Embryonic facial prominence (tissue), 1 donor: ENCODE results near the gene TXNDC9.
"Not testable (repeated sequence)": the region's sequence is repeated elsewhere in the genome, so short reads cannot be mapped to it uniquely, and the experiment has no call there.

ENCODE experiments used
- DNase-seq: peaks from one replicate; pipeline ENCODE4 v3.0.0-alpha.2; 2016; ENCODE audit errors: extremely low spot score

Gene TXNDC9

GRCh38 chr2:99335911-99336803, at the start of gene TXNDC9:
TXNDC9 (minus strand) TSS chr2:99336333; CDS start chr2:99333210, 3,123 bp downstream.
- peak; percentile 99 for DNase-seq

GRCh38 chr2:99382143-99382542, 46.0 kb upstream of the TXNDC9 start:
- DNase-seq = no peak

GRCh38 chr2:99380376-99381010, 44.4 kb upstream of the TXNDC9 start:
- no peak for DNase-seq

GRCh38 chr2:99377879-99378278, 41.7 kb upstream of the TXNDC9 start:
- no peak for DNase-seq

- no peak for DNase-seq
Observed at GRCh38 chr2:99376254-99376864, 40.2 kb upstream of the TXNDC9 start.

GRCh38 chr2:99374747-99375146, 38.6 kb upstream of the TXNDC9 start:
- DNase-seq = no peak

- DNase-seq = no peak
Observed at GRCh38 chr2:99373144-99373543, 37.0 kb upstream of the TXNDC9 start.

- DNase-seq = not testable (repeated sequence)
Observed at GRCh38 chr2:99368854-99369253, 32.7 kb upstream of the TXNDC9 start.

GRCh38 chr2:99365661-99366060, 29.5 kb upstream of the TXNDC9 start:
- no peak for DNase-seq

GRCh38 chr2:99356853-99357252, 20.7 kb upstream of the TXNDC9 start:
- no peak for DNase-seq

GRCh38 chr2:99354825-99355224, 18.7 kb upstream of the TXNDC9 start:
- not testable (repeated sequence) for DNase-seq

- no peak for DNase-seq
Observed at GRCh38 chr2:99354070-99354469, 17.9 kb upstream of the TXNDC9 start.

GRCh38 chr2:99350194-99350593, 14.1 kb upstream of the TXNDC9 start:
- DNase-seq = no peak

GRCh38 chr2:99348173-99348572, 12.0 kb upstream of the TXNDC9 start:
- DNase-seq = no peak

GRCh38 chr2:99346218-99346617, 10.1 kb upstream of the TXNDC9 start:
- DNase-seq = no peak

- DNase-seq = not testable (repeated sequence)
Observed at GRCh38 chr2:99345446-99345845, 9.3 kb upstream of the TXNDC9 start.

- no peak for DNase-seq
Observed at GRCh38 chr2:99342536-99342935, 6.4 kb upstream of the TXNDC9 start.

- no peak for DNase-seq
Observed at GRCh38 chr2:99340669-99341236, 4.6 kb upstream of the TXNDC9 start.

- no peak for DNase-seq
Observed at GRCh38 chr2:99338029-99338585, 2.0 kb upstream of the TXNDC9 start.

- DNase-seq = peak; percentile 70
Observed at GRCh38 chr2:99337113-99338028, 1.2 kb upstream of the TXNDC9 start, which contains the start of gene EIF5B. EIF5B (plus strand) TSS chr2:99337389; CDS start chr2:99337555, 166 bp downstream.

GRCh38 chr2:99336804-99337112, 625 bp upstream of the TXNDC9 start:
- peak; percentile 52 for DNase-seq
